GM18502 (cell line): ENCODE measurements around the gene NKD2.
"Not testable (repeated sequence)": the region's sequence is repeated elsewhere in the genome, so short reads cannot be mapped to it uniquely, and the experiment has no call there.

Experiments used
- ATAC-seq: cut with Tn5 transposase; IDR thresholded peaks from one replicate; pipeline ENCODE4 v1.9.1; 2021; ENCODE audit warnings: mild to moderate bottlenecking; ENCODE audit not compliant: unreplicated experiment, poor library complexity

NKD2 gene

GRCh38 chr5:1080432-1080831 is 71.8 kb downstream of the NKD2 start:
- ATAC-seq = no peak

GRCh38 chr5:1081519-1081918 is 72.9 kb downstream of the NKD2 start:
- no peak for ATAC-seq

GRCh38 chr5:1083026-1083425 is 74.4 kb downstream of the NKD2 start:
- not testable (repeated sequence) for ATAC-seq

- no peak for ATAC-seq
Measured at GRCh38 chr5:1083823-1084605, 75.4 kb downstream of the NKD2 start.

- ATAC-seq = no peak
Measured at GRCh38 chr5:1085391-1085790, 76.8 kb downstream of the NKD2 start.

- ATAC-seq = no peak
Measured at GRCh38 chr5:1086137-1086536, 77.5 kb downstream of the NKD2 start.

- ATAC-seq = no peak
Measured at GRCh38 chr5:1086871-1087270, 78.3 kb downstream of the NKD2 start.

GRCh38 chr5:1087428-1087827 is 78.8 kb downstream of the NKD2 start:
- no peak for ATAC-seq

- no peak for ATAC-seq
Measured at GRCh38 chr5:1088031-1088430, 79.4 kb downstream of the NKD2 start.
